Esophagus muscularis mucosa (tissue), 4 donors: Measurements from ENCODE around the gene MINK1.
A peak's percentile ranks its signal among the peaks of the same experiment; 100 is the strongest.

Experiments used
- CTCF ChIP-seq, 3 experiments: fragments of 200-600 bp in 2 of 3; fragments of 450-650 bp in 1 of 3; sonication (generic) in 2 of 3; IDR thresholded peaks; one replicate each; pipeline ENCODE4 v1.5.1; 2017 to 2019; ENCODE audit warnings: antibody characterized with exemption in 3 of 3, mild to moderate bottlenecking in 2 of 3, moderate library complexity in 1 of 3
- EP300 ChIP-seq: sonication (generic); formaldehyde crosslinking; IDR thresholded peaks from one replicate; pipeline ENCODE4 v1.6.1; 2017; ENCODE audit warnings: antibody characterized with exemption
- POLR2A ChIP-seq: fragments of 450-650 bp; IDR thresholded peaks from one replicate; pipeline ENCODE4 v1.6.1; 2017; ENCODE audit warnings: antibody characterized with exemption, moderate library complexity, mild to moderate bottlenecking, low read depth
- POLR2AphosphoS5 ChIP-seq, 2 donors: sonication (generic); formaldehyde crosslinking; IDR thresholded peaks; one replicate each; pipeline ENCODE4 v1.6.1; 2017; ENCODE audit warnings: antibody characterized with exemption in 2 of 2

GRCh38 chr17:4833178-4833940 lies at the start of gene MINK1:
- TF ChIP-seq CTCF (IDR thresholded peaks at IDR 0.05): peak in 1 of 3 experiments; percentile 15
- peak; percentile 53 for TF ChIP-seq POLR2A
- TF ChIP-seq POLR2AphosphoS5 (IDR thresholded peaks at IDR 0.05): peak; percentile 82 to 92
- TF ChIP-seq EP300: no peak
